ENCODE data around the gene SMG5.

GRCh38 chr1:156245451-156246232, 37.0 kb downstream of the SMG5 start:
- TF ChIP-seq CTCF (conservative IDR thresholded peaks at IDR 0.05) (no peak), ZFX (IDR thresholded peaks at IDR 0.05) (no peak)
